CD4-positive, alpha-beta T cell treated with Interferon gamma for 1 hour (primary cell): ENCODE measurements around the gene MED29.
A peak's percentile ranks its signal among the peaks of the same experiment; 100 is the strongest.

Source experiments
- DNase-seq: peaks from one replicate; pipeline ENCODE4 v3.0.0-alpha.2; 2020

The MED29 gene

GRCh38 chr19:39390751-39391437, at the start of gene MED29, which contains the start of gene PAF1:
MED29 (plus strand) TSS chr19:39391378; CDS start chr19:39391423, 45 bp downstream.
PAF1 (minus strand) TSS chr19:39391106; CDS start chr19:39390864, 242 bp downstream.
- peak; percentile 99 for DNase-seq

DNA sequence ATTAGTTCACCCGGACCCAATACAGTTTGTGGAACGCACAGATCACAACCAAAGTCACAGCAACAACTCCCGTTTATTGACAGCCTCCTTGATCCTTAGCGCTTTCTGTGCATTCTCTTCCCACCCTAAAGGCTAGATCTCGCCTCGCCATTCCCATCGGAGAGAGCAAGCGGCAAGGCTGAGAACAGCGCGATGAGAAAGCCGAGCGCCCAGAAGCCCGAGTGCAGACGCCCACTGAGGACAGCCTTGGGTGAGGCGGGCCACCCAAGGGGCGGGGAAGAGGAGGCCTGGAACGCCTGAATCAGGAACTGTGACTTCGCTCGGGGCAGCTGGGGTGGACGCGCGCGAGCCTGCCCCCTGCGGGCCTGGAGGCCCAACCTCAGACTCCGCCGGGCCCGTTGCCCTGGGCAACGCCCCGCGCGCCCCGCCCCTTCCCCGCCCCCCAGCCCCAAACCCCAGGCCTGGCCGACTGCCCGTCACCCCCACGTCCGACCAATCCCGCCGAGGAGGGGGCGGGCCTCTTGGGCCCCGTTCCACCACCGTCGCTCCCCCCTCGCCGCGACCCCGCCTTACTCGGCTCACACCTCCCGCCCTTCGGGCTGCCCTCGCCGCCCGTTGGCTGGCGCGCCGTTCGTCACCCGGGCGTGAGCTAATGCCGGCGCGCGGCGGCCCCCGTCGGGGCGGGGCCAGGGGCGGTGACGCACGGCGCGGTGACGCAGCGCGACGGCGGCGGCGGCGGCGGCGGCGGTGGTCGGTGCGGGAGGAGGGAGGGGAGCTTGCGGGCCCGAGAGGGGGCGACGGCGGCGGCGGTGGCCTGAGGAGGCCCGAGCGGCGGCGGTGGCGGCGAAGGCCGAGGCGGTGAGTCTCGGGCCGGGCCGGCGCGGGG, 49.2 kb upstream of the MED29 start, which contains the start of gene SAMD4B:
Gene SAMD4B (plus strand): TSS at position 703 of the 886 bp plus-strand sequence. CDS start 14,473 bp downstream, outside the sequence.
- peak; percentile 100 for DNase-seq

GRCh38 chr19:39342647-39343305, 48.4 kb upstream of the MED29 start:
- DNase-seq, result no peak

- no peak for DNase-seq
These were observed 45.2 kb upstream of the MED29 start for GRCh38 chr19:39345956-39346355.

- no peak for DNase-seq
These were observed 43.6 kb upstream of the MED29 start for GRCh38 chr19:39347332-39348164.

- DNase-seq, result no peak
These were observed 41.9 kb upstream of the MED29 start for GRCh38 chr19:39349326-39349725.

DNA sequence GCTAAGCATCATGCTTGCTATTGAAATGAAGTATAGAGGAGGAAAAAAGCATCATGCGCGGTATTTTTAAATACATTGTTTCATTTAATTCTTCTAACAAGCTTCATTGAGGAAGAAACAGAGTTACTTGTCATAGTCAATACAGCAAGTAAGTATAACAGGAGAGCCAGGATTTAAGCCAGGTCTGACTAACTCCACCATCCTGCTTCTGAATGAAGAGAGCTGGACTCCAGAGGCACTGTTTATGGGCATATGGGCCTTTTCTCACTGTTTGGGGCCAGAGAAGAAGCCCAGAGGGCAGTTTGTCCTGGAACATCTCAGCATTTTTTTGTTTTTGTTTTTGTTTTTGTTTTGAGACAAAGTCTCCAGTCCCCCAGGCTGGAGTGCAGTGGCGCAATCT, 41.0 kb upstream of the MED29 start:
- no peak for DNase-seq

- peak; percentile 19 for DNase-seq
These were observed 39.6 kb upstream of the MED29 start for GRCh38 chr19:39351537-39352064.

DNA sequence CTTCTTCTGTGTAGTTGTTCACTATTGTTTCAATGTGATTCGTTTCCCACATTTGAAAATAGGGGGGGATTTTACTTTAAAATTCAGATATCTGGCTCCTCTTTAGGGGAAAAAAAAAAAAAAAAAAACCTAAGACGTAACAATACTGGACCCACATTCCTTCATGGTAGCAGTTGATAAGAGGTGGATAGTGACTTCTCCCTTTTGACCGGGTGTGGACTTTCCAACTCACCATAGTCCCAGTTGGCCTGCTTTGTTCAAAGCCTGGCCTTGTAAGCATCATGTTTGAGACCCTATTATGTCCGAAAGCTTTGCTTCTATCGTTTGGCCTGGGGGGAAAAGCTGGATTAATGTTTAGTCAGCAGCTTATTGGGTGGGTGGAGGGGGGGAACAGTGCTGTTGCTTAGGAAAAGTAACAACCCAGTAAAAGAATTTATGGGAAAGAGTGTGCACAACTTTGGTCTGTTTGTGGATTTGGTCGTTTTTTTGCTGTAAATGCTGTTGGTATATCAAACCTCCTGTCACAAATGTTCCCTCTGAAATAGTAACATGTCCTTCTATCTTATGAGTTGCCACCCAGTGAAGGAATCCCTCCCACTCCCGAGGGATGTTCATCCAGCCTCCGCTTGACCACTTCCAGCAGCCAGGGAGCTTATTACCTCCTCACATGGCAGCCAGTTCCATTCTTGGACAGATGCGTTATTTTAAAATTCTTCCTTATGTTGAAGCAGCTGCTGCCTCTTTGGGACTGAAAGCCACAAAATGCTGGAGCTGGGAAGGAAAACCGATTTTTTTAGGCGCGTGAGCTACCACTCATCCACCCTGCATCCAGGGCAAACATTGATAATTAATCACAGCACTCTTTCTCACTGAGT, 38.6 kb upstream of the MED29 start:
- no peak for DNase-seq

DNA sequence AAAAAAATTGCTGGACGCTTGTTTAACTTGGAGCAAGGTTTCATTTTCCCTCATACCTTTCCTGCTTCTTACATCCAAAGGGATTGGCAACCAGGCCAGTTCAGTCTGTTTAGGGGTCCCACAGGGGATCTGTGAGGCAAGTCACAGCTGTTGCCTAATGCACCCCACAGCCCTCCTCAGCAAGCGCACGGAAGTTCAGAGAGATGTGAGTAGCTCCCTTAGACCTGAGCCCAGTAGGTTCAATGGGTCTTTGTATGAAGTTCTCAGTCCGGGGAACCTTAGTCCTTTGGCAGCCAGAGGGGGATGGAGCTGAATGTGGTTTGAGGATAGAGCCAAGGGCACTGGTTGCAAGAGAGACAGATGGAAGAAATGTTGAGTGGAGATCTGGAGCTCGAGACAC, 35.9 kb upstream of the MED29 start:
- DNase-seq, result no peak

DNA sequence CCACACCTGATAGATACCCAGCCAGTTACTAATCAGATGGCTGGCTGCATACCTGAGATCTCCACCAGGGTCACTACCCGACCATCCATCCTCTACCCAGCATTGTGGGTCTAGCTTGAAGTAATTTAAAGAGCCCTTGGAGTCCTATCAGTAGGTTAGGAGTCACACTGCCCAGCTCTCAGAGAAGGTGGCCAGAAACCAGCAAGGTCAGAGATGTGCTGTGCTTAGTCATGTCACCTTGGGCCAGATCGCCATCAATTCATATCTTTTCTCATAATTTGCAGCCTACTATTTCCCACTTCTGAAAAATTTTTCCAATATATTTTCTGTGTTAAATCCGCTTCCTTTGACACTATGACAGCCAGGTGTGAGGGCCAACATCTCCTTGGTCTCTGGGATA, 35.1 kb upstream of the MED29 start:
- no peak for DNase-seq

DNA sequence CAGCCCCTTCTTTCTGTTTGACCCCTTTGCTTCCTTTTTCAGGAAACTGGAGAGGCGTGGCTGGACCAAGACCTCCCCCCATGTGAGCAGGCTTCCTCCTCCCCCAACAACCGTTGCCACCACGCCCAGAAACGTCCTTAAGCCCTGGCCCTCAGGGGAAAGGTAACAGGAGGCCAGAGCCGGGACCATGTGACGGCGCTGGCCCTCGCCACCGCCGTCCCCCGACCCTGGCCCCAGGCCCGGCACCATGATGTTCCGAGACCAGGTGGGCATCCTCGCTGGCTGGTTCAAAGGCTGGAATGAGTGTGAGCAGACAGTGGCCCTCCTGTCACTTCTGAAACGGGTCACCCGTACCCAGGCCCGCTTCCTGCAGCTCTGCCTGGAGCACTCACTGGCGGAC, 34.5 kb upstream of the MED29 start:
- DNase-seq, result no peak

- DNase-seq, result no peak
These were observed 32.2 kb upstream of the MED29 start for GRCh38 chr19:39359026-39359425.

DNA sequence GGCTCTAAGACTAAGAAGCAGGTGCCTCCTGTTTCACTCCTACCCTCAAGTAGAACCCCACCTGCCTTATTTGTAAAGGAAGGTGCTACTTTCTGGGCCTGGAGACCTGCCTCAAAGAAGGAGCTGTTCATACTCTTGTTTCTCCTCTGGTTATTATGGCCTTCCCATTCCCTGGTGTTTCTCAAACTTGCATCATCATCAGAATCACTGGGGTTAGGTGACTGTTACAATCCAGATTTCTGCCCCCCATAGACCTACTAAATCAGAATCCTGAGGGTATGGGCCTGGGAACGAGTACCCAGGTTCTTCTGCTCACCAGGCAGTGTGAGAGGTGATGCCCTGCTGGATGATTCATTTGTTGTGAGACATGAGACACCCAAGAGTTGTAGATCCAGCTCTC, 30.6 kb upstream of the MED29 start:
- no peak for DNase-seq

GRCh38 chr19:39362682-39363657, 28.2 kb upstream of the MED29 start:
- no peak for DNase-seq

DNA sequence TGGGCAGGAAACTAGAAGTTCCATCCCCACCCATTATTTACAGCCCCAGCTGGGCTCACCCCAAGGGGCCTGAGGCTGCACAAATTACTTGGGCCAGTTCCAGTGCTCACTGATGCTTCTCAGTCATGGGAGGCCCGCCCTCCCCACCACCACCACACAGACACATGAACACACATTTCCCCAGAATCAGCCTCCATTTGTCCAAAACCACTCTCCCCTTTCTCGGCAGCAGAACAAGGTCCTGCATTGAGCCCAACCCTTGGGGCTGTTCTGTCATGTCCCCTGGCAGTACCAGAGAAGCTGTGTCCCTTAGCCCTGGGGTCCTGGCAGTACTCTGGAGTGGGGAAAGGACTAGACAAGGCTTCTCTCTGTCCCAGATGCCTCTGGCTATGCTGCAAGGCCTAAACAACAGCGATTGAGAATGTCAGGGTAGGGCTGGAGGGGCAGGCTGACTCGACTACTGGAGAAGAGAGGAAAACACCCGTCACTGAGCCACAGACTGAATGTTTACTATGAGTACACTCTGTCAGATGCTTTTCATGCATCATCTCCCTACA, 27.2 kb upstream of the MED29 start:
- DNase-seq, result peak; percentile 11

DNA sequence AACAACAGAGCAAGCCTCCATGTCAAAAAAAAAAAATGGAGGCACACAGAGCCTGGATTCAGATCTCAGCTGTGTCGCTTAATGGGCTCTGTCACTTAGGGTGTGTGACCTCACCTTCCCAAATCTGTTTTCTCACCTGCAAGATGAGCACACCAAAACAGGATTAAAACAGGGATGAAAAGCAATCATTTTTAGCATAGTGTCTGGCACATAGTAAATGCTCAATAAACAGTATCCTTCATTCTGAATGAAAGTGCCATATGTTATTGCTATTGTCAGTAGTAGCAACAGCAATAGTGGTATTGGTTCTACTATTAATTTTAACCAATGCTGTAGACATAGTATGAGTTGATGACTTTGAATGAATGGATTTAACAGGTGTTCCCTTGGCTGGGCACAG, 25.6 kb upstream of the MED29 start:
- no peak for DNase-seq

- DNase-seq, result no peak
These were observed 22.0 kb upstream of the MED29 start for GRCh38 chr19:39369200-39369599.

DNA sequence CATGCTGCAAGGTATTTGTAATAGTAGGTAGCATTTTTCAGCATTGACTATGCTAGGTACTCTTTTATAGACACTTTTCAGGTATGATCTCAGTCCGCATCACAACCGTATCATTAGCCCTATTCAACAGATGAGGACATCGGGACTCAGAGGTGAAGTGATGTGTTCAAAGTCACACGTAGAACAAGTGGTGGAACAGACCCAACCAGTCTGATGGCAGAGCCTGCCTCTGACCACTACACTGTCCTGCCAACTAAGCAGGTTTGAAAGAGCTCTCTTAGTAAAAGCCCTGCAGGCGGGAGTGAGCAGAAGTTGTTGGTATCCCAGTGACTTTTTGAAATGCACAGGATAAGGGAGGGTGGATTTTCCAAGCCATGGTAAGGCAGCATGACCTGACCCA, 20.4 kb upstream of the MED29 start:
- no peak for DNase-seq
